GM12865 (cell line): Measurements from ENCODE around the gene VPS26A.

Experiments used
- DNase-seq: peaks from one replicate; pipeline ENCODE4 v3.0.0; 2010; ENCODE audit warnings: low read depth
- H3K4me3 ChIP-seq: 2 replicates; pipeline ENCODE4 v1.5.1; 2011; ENCODE audit warnings: mild to moderate bottlenecking, low read depth, low read length, control low read depth
- CTCF ChIP-seq: IDR thresholded peaks from 2 replicates; pipeline ENCODE4 v1.5.1; 2011; ENCODE audit warnings: low read length, control low read depth, low read depth, inconsistent platforms; ENCODE audit not compliant: insufficient read depth; ENCODE audit errors: missing control alignments

VPS26A gene

GRCh38 chr10:69092959-69093850 is 30.8 kb upstream of the VPS26A start:
- peak; percentile 91 for DNase-seq
- peak; percentile 60 for TF ChIP-seq CTCF
- peak overlapping the region; percentile 39 for H3K4me3 ChIP-seq

- TF ChIP-seq CTCF, result no peak
- H3K4me3 ChIP-seq, result peak overlapping the region; percentile 11
- DNase-seq, result no peak
These were observed 30.0 kb upstream of the VPS26A start for GRCh38 chr10:69093933-69094332.

GRCh38 chr10:69096045-69096444 is 27.9 kb upstream of the VPS26A start:
- H3K4me3 ChIP-seq, result no peak overlapping the region
- peak; percentile 61 for DNase-seq
- no peak for TF ChIP-seq CTCF

GRCh38 chr10:69097729-69098128 is 26.2 kb upstream of the VPS26A start:
- no peak overlapping the region for H3K4me3 ChIP-seq
- no peak for TF ChIP-seq CTCF

GRCh38 chr10:69100136-69100872 is 23.7 kb upstream of the VPS26A start:
- no peak for TF ChIP-seq CTCF
- DNase-seq, result no peak
- no peak overlapping the region for H3K4me3 ChIP-seq

More at GRCh38 chr10:69097729-69098128, 26.2 kb upstream of the VPS26A start:
- DNase-seq, result no peak

GRCh38 chr10:69101451-69102095 is 22.4 kb upstream of the VPS26A start:
- DNase-seq, result no peak
- TF ChIP-seq CTCF, result no peak
- no peak overlapping the region for H3K4me3 ChIP-seq
